Measurements from ENCODE around the gene IL17C.

- TF ChIP-seq POLR2A (IDR thresholded peaks at IDR 0.05), result no peak
- no peak for TF ChIP-seq CTCF (IDR thresholded peaks at IDR 0.05)
Measured at GRCh38 chr16:88654363-88655052, 16.1 kb downstream of the IL17C start.
